ENCODE results near the gene CTIF.

The CTIF gene

DNA sequence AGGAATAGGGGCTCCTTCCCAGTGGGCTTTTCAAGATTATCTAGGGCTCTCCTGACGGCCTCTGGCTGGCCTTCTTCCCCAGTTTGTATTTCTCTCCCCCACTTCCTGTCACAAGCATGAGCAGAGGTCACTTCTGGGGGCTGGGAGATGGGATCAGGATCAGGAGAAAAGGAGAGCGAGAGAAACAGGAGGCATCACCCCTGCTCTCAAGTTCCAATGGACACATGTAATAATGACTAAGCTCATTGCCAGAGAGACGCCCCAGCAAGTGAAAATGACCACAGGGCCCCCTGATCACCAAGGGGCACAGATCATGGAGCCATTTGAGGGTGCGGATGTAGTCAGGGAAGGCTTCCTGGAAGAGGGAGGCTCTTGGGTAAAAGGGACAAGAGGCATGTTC is 319.8 kb downstream of the CTIF start:
- Histone ChIP-seq H3K27me3 (ENCODE audit: control insufficient read depth in 1 of 2, insufficient read depth in 1 of 2, low read length in 2 of 2) (no peaks in the 10 kb centered on the region), H3K23ac (ENCODE audit: low read length in 2 of 2) (no peak overlapping the region), H4K91ac (ENCODE audit: low read length) (no peak overlapping the region), H3K4ac (ENCODE audit: low read depth in 1 of 2, low read length in 2 of 2) (no peak overlapping the region), H2AK5ac (ENCODE audit: low read length, severe bottlenecking) (peak overlapping the region; percentile 7), H3K4me3 (ENCODE audit: insufficient read depth in 1 of 2, low read depth in 1 of 2, low read length in 2 of 2) (no peak overlapping the region), H3K36me3 (ENCODE audit: control insufficient read depth in 1 of 2, insufficient read depth in 2 of 2, low read depth in 1 of 2, low read length in 2 of 2) (peaks cover 43 to 63% of the 10 kb centered on the region in 2 experiments), H2BK15ac (ENCODE audit: low read depth, poor library complexity, severe bottlenecking) (no peak overlapping the region), H2BK5ac (ENCODE audit: low read depth, low read length, poor library complexity, severe bottlenecking) (no peak overlapping the region), H2BK120ac (ENCODE audit: low read depth, low read length) (no peak overlapping the region), H2BK12ac (ENCODE audit: low read length in 2 of 2) (peak overlapping the region in 1 of 2 experiments; percentile 4), H2AFZ (ENCODE audit: low read depth, low read length) (no peak overlapping the region), H4K8ac (ENCODE audit: low read length) (no peak overlapping the region), H3K18ac (ENCODE audit: low read depth in 1 of 2, low read length in 2 of 2) (peak overlapping the region in 1 of 2 experiments; percentile 58), H3K14ac (ENCODE audit: low read length in 2 of 2) (no peak overlapping the region), H3K4me2 (ENCODE audit: low read length, poor library complexity, severe bottlenecking) (no peak overlapping the region), H3K27ac (ENCODE audit: low read length, poor library complexity, severe bottlenecking) (no peak overlapping the region), H3K9me3 (ENCODE audit: control insufficient read depth, low read length) (no peaks in the 10 kb centered on the region), H3K9ac (ENCODE audit: low read length) (no peak overlapping the region), H3K79me1 (replicated peaks; ENCODE audit: low read length, poor library complexity, severe bottlenecking) (peaks cover 9% of the 10 kb centered on the region), H3K4me1 (ENCODE audit: control insufficient read depth, insufficient read depth, low read depth, low read length) (peaks cover 39% of the 10 kb centered on the region)
- 77% methylated on average over 2 of the region's 4 CpGs for WGBS
- peak; percentile 43 for DNase-seq

- H3K79me1 ChIP-seq (replicated peaks; ENCODE audit: low read length, poor library complexity, severe bottlenecking), result peaks cover 6% of the 10 kb centered on the region
- peak overlapping the region in 1 of 2 experiments; percentile 61 for H3K14ac ChIP-seq (ENCODE audit: low read length in 2 of 2)
- H4K8ac ChIP-seq (ENCODE audit: low read length), result peak overlapping the region; percentile 65
- H3K27ac ChIP-seq (ENCODE audit: low read length, poor library complexity, severe bottlenecking), result no peak overlapping the region
- H2BK12ac ChIP-seq (ENCODE audit: low read length in 2 of 2), result peak overlapping the region in 1 of 2 experiments; percentile 87
- peak overlapping the region in 1 of 2 experiments; percentile 11 for H3K4me3 ChIP-seq (ENCODE audit: insufficient read depth in 1 of 2, low read depth in 1 of 2, low read length in 2 of 2)
- peak overlapping the region; percentile 64 for H4K91ac ChIP-seq (ENCODE audit: low read length)
- H3K9ac ChIP-seq (ENCODE audit: low read length), result no peak overlapping the region
- H2AK5ac ChIP-seq (ENCODE audit: low read length, severe bottlenecking), result peak overlapping the region; percentile 72
- 53% methylated on average over 39 of the region's 43 CpGs for WGBS
- peak overlapping the region; percentile 52 to 78 for H3K18ac ChIP-seq (ENCODE audit: low read depth in 1 of 2, low read length in 2 of 2)
- peak overlapping the region in 1 of 2 experiments; percentile 51 for H3K23ac ChIP-seq (ENCODE audit: low read length in 2 of 2)
- H3K36me3 ChIP-seq (ENCODE audit: control insufficient read depth in 1 of 2, insufficient read depth in 2 of 2, low read depth in 1 of 2, low read length in 2 of 2), result peaks cover 43 to 63% of the 10 kb centered on the region in 2 experiments
- DNase-seq, result no peak
- H3K4ac ChIP-seq (ENCODE audit: low read depth in 1 of 2, low read length in 2 of 2), result peak overlapping the region; percentile 54 to 62
- H3K4me1 ChIP-seq (ENCODE audit: control insufficient read depth, insufficient read depth, low read depth, low read length), result peaks cover 38% of the 10 kb centered on the region
- H2BK15ac ChIP-seq (ENCODE audit: low read depth, poor library complexity, severe bottlenecking), result no peak overlapping the region
- no peak overlapping the region for H3K4me2 ChIP-seq (ENCODE audit: low read length, poor library complexity, severe bottlenecking)
- peak overlapping the region; percentile 48 for H2BK5ac ChIP-seq (ENCODE audit: low read depth, low read length, poor library complexity, severe bottlenecking)
- no peaks in the 10 kb centered on the region for H3K9me3 ChIP-seq (ENCODE audit: control insufficient read depth, low read length)
- no peak overlapping the region for H2AFZ ChIP-seq (ENCODE audit: low read depth, low read length)
- no peaks in the 10 kb centered on the region for H3K27me3 ChIP-seq (ENCODE audit: control insufficient read depth in 1 of 2, insufficient read depth in 1 of 2, low read length in 2 of 2)
- no peak overlapping the region for H2BK120ac ChIP-seq (ENCODE audit: low read depth, low read length)
Measured at GRCh38 chr18:48859311-48860268, 320.8 kb downstream of the CTIF start.

GRCh38 chr18:48860269-48861180 is 321.7 kb downstream of the CTIF start:
- DNase-seq, result no peak
- Histone ChIP-seq H2BK5ac (ENCODE audit: low read depth, low read length, poor library complexity, severe bottlenecking) (peak overlapping the region; percentile 48), H3K18ac (ENCODE audit: low read depth in 1 of 2, low read length in 2 of 2) (peak overlapping the region in 1 of 2 experiments; percentile 14), H3K9ac (ENCODE audit: low read length) (no peak overlapping the region), H2BK15ac (ENCODE audit: low read depth, poor library complexity, severe bottlenecking) (no peak overlapping the region), H3K27me3 (ENCODE audit: control insufficient read depth in 1 of 2, insufficient read depth in 1 of 2, low read length in 2 of 2) (no peaks in the 10 kb centered on the region), H2BK120ac (ENCODE audit: low read depth, low read length) (no peak overlapping the region), H3K4me1 (ENCODE audit: control insufficient read depth, insufficient read depth, low read depth, low read length) (peaks cover 38% of the 10 kb centered on the region), H2AK5ac (ENCODE audit: low read length, severe bottlenecking) (peak overlapping the region; percentile 46), H3K9me3 (ENCODE audit: control insufficient read depth, low read length) (no peaks in the 10 kb centered on the region), H3K27ac (ENCODE audit: low read length, poor library complexity, severe bottlenecking) (no peak overlapping the region), H4K8ac (ENCODE audit: low read length) (no peak overlapping the region), H3K4me3 (ENCODE audit: insufficient read depth in 1 of 2, low read depth in 1 of 2, low read length in 2 of 2) (no peak overlapping the region), H3K23ac (ENCODE audit: low read length in 2 of 2) (no peak overlapping the region), H4K91ac (ENCODE audit: low read length) (no peak overlapping the region), H3K79me1 (replicated peaks; ENCODE audit: low read length, poor library complexity, severe bottlenecking) (peaks cover 6% of the 10 kb centered on the region), H2AFZ (ENCODE audit: low read depth, low read length) (no peak overlapping the region), H2BK12ac (ENCODE audit: low read length in 2 of 2) (no peak overlapping the region), H3K4me2 (ENCODE audit: low read length, poor library complexity, severe bottlenecking) (no peak overlapping the region), H3K36me3 (ENCODE audit: control insufficient read depth in 1 of 2, insufficient read depth in 2 of 2, low read depth in 1 of 2, low read length in 2 of 2) (peaks cover 34 to 59% of the 10 kb centered on the region in 2 experiments), H3K4ac (ENCODE audit: low read depth in 1 of 2, low read length in 2 of 2) (no peak overlapping the region), H3K14ac (ENCODE audit: low read length in 2 of 2) (no peak overlapping the region)
- 83% methylated on average over 28 of the region's 28 CpGs for WGBS

Data from mesenchymal stem cell (in vitro differentiated cells and primary cell).